Progenitor cell of endocrine pancreas (in vitro differentiated cells): ENCODE results near the gene CBR3. TPM values are rescaled to one million over a fixed set of nuclear protein-coding genes. Genes with fewer than 3 reads are reported as not detected.

ENCODE experiments used
- DNase-seq: peaks from one replicate; pipeline ENCODE4 v3.0.0; 2021; ENCODE audit warnings: low spot score; ENCODE audit not compliant: unreplicated experiment
- H3K27ac Mint-ChIP-seq: 2 replicates; pipeline ENCODE4 v1.8.0; 2021; ENCODE audit warnings: mild to moderate bottlenecking, moderate library complexity, mixed read lengths
- H3K27me3 Mint-ChIP-seq: 2 replicates; pipeline ENCODE4 v1.8.0; 2021; ENCODE audit warnings: mixed read lengths
- H3K36me3 Mint-ChIP-seq: 2 replicates; pipeline ENCODE4 v1.8.0; 2022; ENCODE audit warnings: mixed read lengths; ENCODE audit not compliant: insufficient read depth
- H3K4me1 Mint-ChIP-seq: 2 replicates; pipeline ENCODE4 v1.8.0; 2021; ENCODE audit warnings: low read depth, mixed read lengths
- H3K4me3 Mint-ChIP-seq: 2 replicates; pipeline ENCODE4 v1.8.0; 2021; ENCODE audit warnings: low read depth, mild to moderate bottlenecking, moderate library complexity, mixed read lengths
- H3K9me3 Mint-ChIP-seq: 2 replicates; pipeline ENCODE4 v1.8.0; 2021; ENCODE audit warnings: low read depth, mixed read lengths
- CTCF ChIP-seq: fragments of 200-600 bp; sonication (generic); IDR thresholded peaks from one replicate; pipeline ENCODE4 v1.5.0; 2021; ENCODE audit warnings: antibody characterized with exemption, mild to moderate bottlenecking; ENCODE audit not compliant: unreplicated experiment
- total RNA-seq: library from RNA; stranded (reverse); gene quantifications from 2 replicates; pipeline ENCODE4 v1.2.1, GENCODE V29; 2021

Gene CBR3
- total RNA-seq, 1 donor from 2014 or later = not detected

- H3K4me3 Mint-ChIP-seq = no peak overlapping the region
- DNase-seq = no peak
- no peaks in the 10 kb centered on the region for H3K36me3 Mint-ChIP-seq
- no peaks in the 10 kb centered on the region for H3K27me3 Mint-ChIP-seq
- H3K27ac Mint-ChIP-seq = no peak overlapping the region
- H3K9me3 Mint-ChIP-seq = no peaks in the 10 kb centered on the region
- no peak for TF ChIP-seq CTCF
- no peaks in the 10 kb centered on the region for H3K4me1 Mint-ChIP-seq
These were observed 14.5 kb upstream of the CBR3 start for GRCh38 chr21:36120304-36120888.

- Mint-ChIP-seq H3K9me3 (no peaks in the 10 kb centered on the region), H3K4me1 (peaks cover 5% of the 10 kb centered on the region), H3K36me3 (no peaks in the 10 kb centered on the region), H3K27ac (no peak overlapping the region), H3K27me3 (peaks cover 2% of the 10 kb centered on the region), H3K4me3 (no peak overlapping the region)
- no peak for DNase-seq
- peak; percentile 47 for TF ChIP-seq CTCF
These were observed 11.9 kb upstream of the CBR3 start for GRCh38 chr21:36122977-36123376.

- H3K27me3 Mint-ChIP-seq = peaks cover 11% of the 10 kb centered on the region
These were observed 10.5 kb upstream of the CBR3 start for GRCh38 chr21:36124395-36124794.

GRCh38 chr21:36125512-36126207 is 9.2 kb upstream of the CBR3 start:
- H3K4me3 Mint-ChIP-seq = no peak overlapping the region
- H3K9me3 Mint-ChIP-seq = no peaks in the 10 kb centered on the region
- H3K36me3 Mint-ChIP-seq = no peaks in the 10 kb centered on the region
- DNase-seq = peak; percentile 25
- H3K27ac Mint-ChIP-seq = no peak overlapping the region
- H3K4me1 Mint-ChIP-seq = peaks cover 9% of the 10 kb centered on the region
- peak; percentile 91 for TF ChIP-seq CTCF
- H3K27me3 Mint-ChIP-seq = peaks cover 17% of the 10 kb centered on the region

More at GRCh38 chr21:36124395-36124794, 10.5 kb upstream of the CBR3 start:
- Mint-ChIP-seq H3K4me1 (peaks cover 5% of the 10 kb centered on the region), H3K36me3 (no peaks in the 10 kb centered on the region), H3K4me3 (no peak overlapping the region), H3K9me3 (no peaks in the 10 kb centered on the region), H3K27ac (no peak overlapping the region)
- TF ChIP-seq CTCF = no peak
- no peak for DNase-seq

- Mint-ChIP-seq H3K27me3 (peaks cover 22% of the 10 kb centered on the region), H3K36me3 (no peaks in the 10 kb centered on the region), H3K4me3 (no peak overlapping the region), H3K9me3 (no peaks in the 10 kb centered on the region), H3K27ac (no peak overlapping the region), H3K4me1 (peaks cover 10% of the 10 kb centered on the region)
- no peak for DNase-seq
- TF ChIP-seq CTCF = no peak
These were observed 8.7 kb upstream of the CBR3 start for GRCh38 chr21:36126208-36126565.
